ENCODE measurements around the gene SUSD6. TPM values are rescaled to one million over a fixed set of nuclear protein-coding genes. Genes with fewer than 3 reads are reported as not detected.

The SUSD6 gene
- total RNA-seq, 1 donor from 2014 or later, result 34.7 TPM

GRCh38 chr14:69613312-69614073 lies 2.1 kb downstream of the SUSD6 start:
- TF ChIP-seq, protein P1, sequence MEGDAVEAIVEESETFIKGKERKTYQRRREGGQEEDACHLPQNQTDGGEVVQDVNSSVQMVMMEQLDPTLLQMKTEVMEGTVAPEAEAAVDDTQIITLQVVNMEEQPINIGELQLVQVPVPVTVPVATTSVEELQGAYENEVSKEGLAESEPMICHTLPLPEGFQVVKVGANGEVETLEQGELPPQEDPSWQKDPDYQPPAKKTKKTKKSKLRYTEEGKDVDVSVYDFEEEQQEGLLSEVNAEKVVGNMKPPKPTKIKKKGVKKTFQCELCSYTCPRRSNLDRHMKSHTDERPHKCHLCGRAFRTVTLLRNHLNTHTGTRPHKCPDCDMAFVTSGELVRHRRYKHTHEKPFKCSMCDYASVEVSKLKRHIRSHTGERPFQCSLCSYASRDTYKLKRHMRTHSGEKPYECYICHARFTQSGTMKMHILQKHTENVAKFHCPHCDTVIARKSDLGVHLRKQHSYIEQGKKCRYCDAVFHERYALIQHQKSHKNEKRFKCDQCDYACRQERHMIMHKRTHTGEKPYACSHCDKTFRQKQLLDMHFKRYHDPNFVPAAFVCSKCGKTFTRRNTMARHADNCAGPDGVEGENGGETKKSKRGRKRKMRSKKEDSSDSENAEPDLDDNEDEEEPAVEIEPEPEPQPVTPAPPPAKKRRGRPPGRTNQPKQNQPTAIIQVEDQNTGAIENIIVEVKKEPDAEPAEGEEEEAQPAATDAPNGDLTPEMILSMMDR (IDR thresholded peaks at IDR 0.05; ENCODE audit: unreplicated experiment), result no peak
- H3K27me3 Mint-ChIP-seq (ENCODE audit: low read depth), result no peaks in the 10 kb centered on the region
- H3K9me3 Mint-ChIP-seq, result no peaks in the 10 kb centered on the region
- peak overlapping the region; percentile 94 for H3K27ac Mint-ChIP-seq
- H3K36me3 Mint-ChIP-seq, result no peaks in the 10 kb centered on the region
- H3K4me3 Mint-ChIP-seq, result peak overlapping the region; percentile 80
- DNase-seq (ENCODE audit: low spot score in 2 of 2, unreplicated experiment in 2 of 2), result no peak
- peaks cover 69% of the 10 kb centered on the region for H3K4me1 Mint-ChIP-seq

DNA sequence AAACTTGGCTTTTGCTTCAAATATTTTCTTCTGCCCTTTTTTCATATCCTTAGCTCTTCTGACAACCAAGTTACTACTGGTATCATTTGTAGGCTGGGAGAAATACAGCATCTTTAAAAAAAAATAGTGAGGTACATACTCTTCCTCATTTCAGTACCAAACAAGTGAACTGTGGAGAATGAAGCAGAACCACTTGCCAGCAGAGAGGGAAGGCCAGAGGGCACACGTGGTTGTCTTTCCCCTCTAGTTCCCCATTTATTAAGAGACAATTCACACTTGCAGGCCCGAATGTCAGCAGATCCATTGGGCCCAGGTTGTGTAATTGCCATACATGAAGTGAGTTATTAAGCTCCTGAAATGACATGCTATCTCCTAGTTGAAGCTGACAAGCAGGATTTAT lies 3.2 kb downstream of the SUSD6 start:
- TF ChIP-seq, protein P1 (IDR thresholded peaks at IDR 0.05; ENCODE audit: unreplicated experiment), result no peak
- Mint-ChIP-seq H3K9me3 (no peaks in the 10 kb centered on the region), H3K36me3 (no peaks in the 10 kb centered on the region), H3K27me3 (ENCODE audit: low read depth) (no peaks in the 10 kb centered on the region), H3K4me3 (no peak overlapping the region), H3K4me1 (peaks cover 69% of the 10 kb centered on the region), H3K27ac (peak overlapping the region; percentile 44)
- no peak for DNase-seq (ENCODE audit: low spot score in 2 of 2, unreplicated experiment in 2 of 2)

DNA sequence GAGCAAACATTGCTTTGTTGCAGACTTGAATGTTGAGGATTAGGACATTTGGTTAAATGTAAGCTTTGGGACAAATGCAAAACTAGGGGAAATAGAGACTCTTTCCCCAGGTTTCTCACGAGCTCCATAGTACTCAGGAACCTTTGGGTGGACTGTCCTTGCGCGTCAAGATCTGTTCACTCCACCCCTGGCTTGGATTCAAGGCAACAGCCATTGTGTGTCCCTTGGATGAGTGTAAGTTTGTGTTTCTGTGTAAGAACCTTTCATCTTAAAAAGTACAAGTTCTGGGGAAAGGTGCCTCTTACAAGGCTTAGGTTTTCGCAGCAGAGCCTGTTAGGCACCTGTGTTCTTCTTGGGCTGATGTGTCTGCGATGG lies 3.7 kb downstream of the SUSD6 start:
- peaks cover 67% of the 10 kb centered on the region for H3K4me1 Mint-ChIP-seq
- TF ChIP-seq, protein P1 (IDR thresholded peaks at IDR 0.05; ENCODE audit: unreplicated experiment), result no peak
- no peaks in the 10 kb centered on the region for H3K9me3 Mint-ChIP-seq
- H3K27me3 Mint-ChIP-seq (ENCODE audit: low read depth), result no peaks in the 10 kb centered on the region
- H3K4me3 Mint-ChIP-seq, result no peak overlapping the region
- H3K36me3 Mint-ChIP-seq, result no peaks in the 10 kb centered on the region
- H3K27ac Mint-ChIP-seq, result peak overlapping the region; percentile 81
- DNase-seq (ENCODE audit: low spot score in 2 of 2, unreplicated experiment in 2 of 2), result no peak

GRCh38 chr14:69615496-69616407 lies 4.4 kb downstream of the SUSD6 start:
- H3K4me3 Mint-ChIP-seq, result peak overlapping the region; percentile 1
- peak overlapping the region; percentile 81 for H3K27ac Mint-ChIP-seq
- no peaks in the 10 kb centered on the region for H3K36me3 Mint-ChIP-seq
- no peaks in the 10 kb centered on the region for H3K27me3 Mint-ChIP-seq (ENCODE audit: low read depth)
- no peaks in the 10 kb centered on the region for H3K9me3 Mint-ChIP-seq
- TF ChIP-seq, protein P1 (IDR thresholded peaks at IDR 0.05; ENCODE audit: unreplicated experiment), result no peak
- no peak for DNase-seq (ENCODE audit: low spot score in 2 of 2, unreplicated experiment in 2 of 2)
- H3K4me1 Mint-ChIP-seq, result peaks cover 67% of the 10 kb centered on the region

DNA sequence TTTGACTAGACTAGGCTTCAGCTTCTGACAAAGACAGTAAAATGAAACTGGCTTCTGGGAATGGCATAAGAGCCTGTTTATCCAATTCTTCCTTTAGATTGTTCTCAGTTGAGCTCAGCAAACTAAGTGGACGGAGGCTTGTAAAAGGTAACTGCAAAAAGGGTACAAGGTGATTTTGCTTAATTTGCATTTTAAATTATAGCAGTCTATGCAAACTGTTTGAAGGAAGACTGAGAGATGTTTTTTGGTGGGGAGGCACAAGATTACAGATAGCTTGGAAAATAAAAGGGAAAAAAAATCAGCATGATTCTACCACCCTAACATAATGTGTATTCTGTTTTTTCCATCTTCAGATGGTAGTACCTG lies 5.0 kb downstream of the SUSD6 start:
- H3K4me1 Mint-ChIP-seq, result peaks cover 70% of the 10 kb centered on the region
- no peaks in the 10 kb centered on the region for H3K9me3 Mint-ChIP-seq
- H3K4me3 Mint-ChIP-seq, result no peak overlapping the region
- TF ChIP-seq, protein P1 (IDR thresholded peaks at IDR 0.05; ENCODE audit: unreplicated experiment), result no peak
- no peak for DNase-seq (ENCODE audit: low spot score in 2 of 2, unreplicated experiment in 2 of 2)
- no peaks in the 10 kb centered on the region for H3K36me3 Mint-ChIP-seq
- H3K27me3 Mint-ChIP-seq (ENCODE audit: low read depth), result no peaks in the 10 kb centered on the region
- H3K27ac Mint-ChIP-seq, result peak overlapping the region; percentile 81

All from mesothelial cell of epicardium (in vitro differentiated cells).